C4-2B (cell line): ENCODE data around the gene EXPH5.

Experiments
- H3K27ac ChIP-seq: fragments of 450-650 bp; 2 replicates; pipeline ENCODE4 v1.5.1; 2017
- CTCF ChIP-seq: fragments of 450-650 bp; conservative IDR thresholded peaks from 2 replicates; pipeline ENCODE4 v1.5.1; 2017; ENCODE audit warnings: mild to moderate bottlenecking
- ZFX ChIP-seq: fragments of 450-650 bp; IDR thresholded peaks from 2 replicates; pipeline ENCODE4 v1.6.1; 2017

EXPH5 gene

GRCh38 chr11:108498046-108498815 is 95.3 kb downstream of the EXPH5 start, which contains the start of gene POGLUT3:
Gene POGLUT3 (minus strand): TSS chr11:108498384. CDS start chr11:108498366, 18 bp downstream.
- peak within 1 kb of the TSS; percentile 35 for H3K27ac ChIP-seq
- TF ChIP-seq CTCF = no peak
- no peak for TF ChIP-seq ZFX

GRCh38 chr11:108497317-108498045 is 96.1 kb downstream of the EXPH5 start:
- TF ChIP-seq CTCF = no peak
- TF ChIP-seq ZFX = no peak
- peak overlapping the region; percentile 35 for H3K27ac ChIP-seq

- peak overlapping the region; percentile 35; the same call in 1 of the 2 replicates for H3K27ac ChIP-seq
- TF ChIP-seq CTCF = no peak
- no peak for TF ChIP-seq ZFX
Measured at GRCh38 chr11:108496643-108497256, 96.8 kb downstream of the EXPH5 start.

- no peak for TF ChIP-seq ZFX
- no peak overlapping the region for H3K27ac ChIP-seq
Measured at GRCh38 chr11:108495326-108495725, 98.2 kb downstream of the EXPH5 start.

GRCh38 chr11:108494182-108494581 is 99.4 kb downstream of the EXPH5 start:
- H3K27ac ChIP-seq = no peak overlapping the region
- TF ChIP-seq ZFX = no peak
- no peak for TF ChIP-seq CTCF

GRCh38 chr11:108491936-108492335 is 101.6 kb downstream of the EXPH5 start:
- TF ChIP-seq ZFX = no peak
- TF ChIP-seq CTCF = no peak
- no peak overlapping the region for H3K27ac ChIP-seq

GRCh38 chr11:108486828-108487227 is 106.7 kb downstream of the EXPH5 start:
- H3K27ac ChIP-seq = no peak overlapping the region
- TF ChIP-seq ZFX = no peak
- no peak for TF ChIP-seq CTCF
